Panc1 (cell line): Measurements from ENCODE around the gene AKR1B1. TPM values are rescaled to one million over a fixed set of nuclear protein-coding genes. Genes with fewer than 3 reads are reported as not detected.

ENCODE experiments used
- ATAC-seq: fragments of 200-7000 bp; cut with Tn5 transposase; 2 replicates; pipeline ENCODE4 v1.9.1; 2020; ENCODE audit warnings: mild to moderate bottlenecking, moderate library complexity
- BruUV-seq: library from RNA; stranded (reverse); fragments of 400-500 nt; replicated peaks from 2 replicates; lab custom pipeline; 2021; lab: Mats Ljungman, UMichigan
- CTCF ChIA-PET: fragments of 300-600 bp; sonication (Branson Sonifier 250); formaldehyde crosslinking; loops from one replicate; lab custom pipeline; 2022; ENCODE audit warnings: antibody characterized with exemption; lab: Charles Lee
- POLR2A ChIA-PET: fragments of 300-600 bp; sonication (Branson Sonifier 250); formaldehyde crosslinking; loops from one replicate; lab custom pipeline; 2022; ENCODE audit warnings: antibody characterized with exemption; lab: Charles Lee
- DNase-seq: peaks from one replicate; pipeline ENCODE4 v3.0.0-alpha.2; 2010; ENCODE audit warnings: low read depth, low spot score
- H3K27ac ChIP-seq: 2 replicates; pipeline ENCODE4 v1.5.1; 2011; ENCODE audit warnings: mild to moderate bottlenecking, low read length, inconsistent platforms
- H3K27me3 ChIP-seq: fragments of 200-500 bp; sonication (Bioruptor generic); 2 replicates; pipeline ENCODE4 v1.6.0; 2014; ENCODE audit warnings: low read length, inconsistent platforms; ENCODE audit not compliant: control insufficient read depth, insufficient read depth
- H3K36me3 ChIP-seq: fragments of 200-500 bp; sonication (Bioruptor generic); 2 replicates; pipeline ENCODE4 v1.5.1; 2014; ENCODE audit warnings: inconsistent platforms, mild to moderate bottlenecking, low read length, moderate library complexity; ENCODE audit not compliant: control insufficient read depth, insufficient read depth
- H3K4me1 ChIP-seq: 2 replicates; pipeline ENCODE4 v1.5.1; 2011; ENCODE audit warnings: inconsistent platforms, mild to moderate bottlenecking, low read length, moderate library complexity; ENCODE audit not compliant: control insufficient read depth, insufficient read depth
- H3K4me3 ChIP-seq, 2 experiments: 2 replicates each; pipeline ENCODE4 v1.5.1; 2011 to 2012; ENCODE audit warnings: low read depth in 2 of 2, low read length in 2 of 2, mild to moderate bottlenecking in 2 of 2, inconsistent platforms in 1 of 2, moderate library complexity in 1 of 2
- H3K9me3 ChIP-seq: fragments of 200-500 bp; sonication (Bioruptor generic); 2 replicates; pipeline ENCODE4 v1.5.1; 2014; ENCODE audit warnings: low read depth, mild to moderate bottlenecking, inconsistent platforms, low read length, moderate library complexity; ENCODE audit not compliant: control insufficient read depth, insufficient read depth
- POLR2AphosphoS5 ChIP-seq: IDR thresholded peaks from 2 replicates; pipeline ENCODE4 v1.6.1; 2012; ENCODE audit warnings: mild to moderate bottlenecking, low read depth, low read length, moderate library complexity
- SIN3A ChIP-seq: IDR thresholded peaks from 2 replicates; pipeline ENCODE4 v1.6.1; 2012; ENCODE audit warnings: low read depth, mild to moderate bottlenecking, low read length, moderate library complexity, borderline replicate concordance; ENCODE audit not compliant: insufficient read depth
- TCF7L2 ChIP-seq: IDR thresholded peaks from 2 replicates; pipeline ENCODE4 v1.6.1; 2011; ENCODE audit warnings: mild to moderate bottlenecking, low read depth, low read length, inconsistent platforms
- in situ Hi-C: cut with HindIII; loops from 2 replicates; pipeline ENCODE4 v1.10.0; 2016; ENCODE audit warnings: low sequenced_read_pairs, low pct_unique_long_range_greater_than_20kb
- intact Hi-C: fragments of 100-400 bp; cut with micrococcal nuclease; formaldehyde crosslinking; loops from one replicate; pipeline ENCODE4 v1.10.0; 2022; ENCODE audit not compliant: unreplicated experiment
- total RNA-seq: library from RNA; stranded (reverse); gene quantifications from one replicate; pipeline ENCODE4 v1.2.1, GENCODE V29; 2021; ENCODE audit not compliant: unreplicated experiment
- TF ChIP-seq, protein P1 (sequence below), 2 experiments: IDR thresholded peaks; 2 replicates each; pipeline ENCODE4 v1.6.1; 2011 to 2012; ENCODE audit warnings: low read depth in 2 of 2, control low read depth in 1 of 2, low read length in 1 of 2, mild to moderate bottlenecking in 1 of 2, moderate library complexity in 1 of 2; ENCODE audit not compliant: insufficient read depth in 1 of 2
- TF ChIP-seq, protein P2 (sequence below): fragments of 450-650 bp; IDR thresholded peaks from 2 replicates; pipeline ENCODE4 v1.5.1; 2017; ENCODE audit warnings: mild to moderate bottlenecking

Gene AKR1B1
- total RNA-seq, 1 experiment from 2014 or later = 83.2 TPM

DNA sequence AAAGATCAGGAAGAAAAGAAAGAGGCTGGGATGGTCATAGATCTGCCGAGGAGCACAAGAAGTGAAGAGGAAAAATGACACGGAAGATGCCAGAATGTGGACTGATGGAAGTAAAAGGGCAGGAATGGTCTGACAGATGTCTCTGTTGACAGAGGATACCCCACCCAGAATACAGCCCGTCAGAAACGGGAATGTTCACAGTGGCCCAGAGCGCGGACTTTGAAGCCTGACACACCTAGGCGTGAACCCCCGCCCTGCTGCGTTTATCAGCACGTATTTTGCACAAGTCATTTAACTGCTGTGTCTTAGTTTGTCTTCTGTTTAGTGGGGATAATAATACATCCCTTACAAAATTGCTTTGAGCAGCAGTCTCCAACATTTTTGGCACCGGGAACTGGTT lies 27.1 kb downstream of the AKR1B1 start:
- no TSS peak for BruUV-seq
- intact Hi-C loops (loop anchor here (1.0 to 10.0 kb wide), 4 partner anchors 81 to 523 kb away; no protein-coding TSS in a partner anchor), in situ Hi-C loops (no loop called here)
- ChIA-PET CTCF (interaction anchor here (0.9 to 2.1 kb wide), 4 partner anchors 24 to 82 kb away, joined by 3 to 9 read pairs (median 7); no protein-coding TSS in a partner anchor), POLR2A (no interaction called here)
- no peak overlapping the region for H3K27ac ChIP-seq
- H3K9me3 ChIP-seq = no peaks in the 10 kb centered on the region
- no peak for DNase-seq
- TF ChIP-seq, protein P1, sequence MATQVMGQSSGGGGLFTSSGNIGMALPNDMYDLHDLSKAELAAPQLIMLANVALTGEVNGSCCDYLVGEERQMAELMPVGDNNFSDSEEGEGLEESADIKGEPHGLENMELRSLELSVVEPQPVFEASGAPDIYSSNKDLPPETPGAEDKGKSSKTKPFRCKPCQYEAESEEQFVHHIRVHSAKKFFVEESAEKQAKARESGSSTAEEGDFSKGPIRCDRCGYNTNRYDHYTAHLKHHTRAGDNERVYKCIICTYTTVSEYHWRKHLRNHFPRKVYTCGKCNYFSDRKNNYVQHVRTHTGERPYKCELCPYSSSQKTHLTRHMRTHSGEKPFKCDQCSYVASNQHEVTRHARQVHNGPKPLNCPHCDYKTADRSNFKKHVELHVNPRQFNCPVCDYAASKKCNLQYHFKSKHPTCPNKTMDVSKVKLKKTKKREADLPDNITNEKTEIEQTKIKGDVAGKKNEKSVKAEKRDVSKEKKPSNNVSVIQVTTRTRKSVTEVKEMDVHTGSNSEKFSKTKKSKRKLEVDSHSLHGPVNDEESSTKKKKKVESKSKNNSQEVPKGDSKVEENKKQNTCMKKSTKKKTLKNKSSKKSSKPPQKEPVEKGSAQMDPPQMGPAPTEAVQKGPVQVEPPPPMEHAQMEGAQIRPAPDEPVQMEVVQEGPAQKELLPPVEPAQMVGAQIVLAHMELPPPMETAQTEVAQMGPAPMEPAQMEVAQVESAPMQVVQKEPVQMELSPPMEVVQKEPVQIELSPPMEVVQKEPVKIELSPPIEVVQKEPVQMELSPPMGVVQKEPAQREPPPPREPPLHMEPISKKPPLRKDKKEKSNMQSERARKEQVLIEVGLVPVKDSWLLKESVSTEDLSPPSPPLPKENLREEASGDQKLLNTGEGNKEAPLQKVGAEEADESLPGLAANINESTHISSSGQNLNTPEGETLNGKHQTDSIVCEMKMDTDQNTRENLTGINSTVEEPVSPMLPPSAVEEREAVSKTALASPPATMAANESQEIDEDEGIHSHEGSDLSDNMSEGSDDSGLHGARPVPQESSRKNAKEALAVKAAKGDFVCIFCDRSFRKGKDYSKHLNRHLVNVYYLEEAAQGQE (IDR thresholded peaks at IDR 0.05; ENCODE audit: insufficient read depth in 1 of 2, low read depth in 2 of 2, low read length in 1 of 2) = no peak
- TF ChIP-seq TCF7L2 = no peak
- TF ChIP-seq SIN3A = no peak
- no peak for TF ChIP-seq POLR2AphosphoS5
- TF ChIP-seq, protein P2, sequence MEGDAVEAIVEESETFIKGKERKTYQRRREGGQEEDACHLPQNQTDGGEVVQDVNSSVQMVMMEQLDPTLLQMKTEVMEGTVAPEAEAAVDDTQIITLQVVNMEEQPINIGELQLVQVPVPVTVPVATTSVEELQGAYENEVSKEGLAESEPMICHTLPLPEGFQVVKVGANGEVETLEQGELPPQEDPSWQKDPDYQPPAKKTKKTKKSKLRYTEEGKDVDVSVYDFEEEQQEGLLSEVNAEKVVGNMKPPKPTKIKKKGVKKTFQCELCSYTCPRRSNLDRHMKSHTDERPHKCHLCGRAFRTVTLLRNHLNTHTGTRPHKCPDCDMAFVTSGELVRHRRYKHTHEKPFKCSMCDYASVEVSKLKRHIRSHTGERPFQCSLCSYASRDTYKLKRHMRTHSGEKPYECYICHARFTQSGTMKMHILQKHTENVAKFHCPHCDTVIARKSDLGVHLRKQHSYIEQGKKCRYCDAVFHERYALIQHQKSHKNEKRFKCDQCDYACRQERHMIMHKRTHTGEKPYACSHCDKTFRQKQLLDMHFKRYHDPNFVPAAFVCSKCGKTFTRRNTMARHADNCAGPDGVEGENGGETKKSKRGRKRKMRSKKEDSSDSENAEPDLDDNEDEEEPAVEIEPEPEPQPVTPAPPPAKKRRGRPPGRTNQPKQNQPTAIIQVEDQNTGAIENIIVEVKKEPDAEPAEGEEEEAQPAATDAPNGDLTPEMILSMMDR = no peak
- no peak for ATAC-seq
- H3K27me3 ChIP-seq = no peaks in the 10 kb centered on the region
- peaks cover 3% of the 10 kb centered on the region; the same call in 1 of the 2 replicates for H3K4me1 ChIP-seq
- H3K36me3 ChIP-seq = no peaks in the 10 kb centered on the region
- peak overlapping the region; percentile 47 to 74 for H3K4me3 ChIP-seq

DNA sequence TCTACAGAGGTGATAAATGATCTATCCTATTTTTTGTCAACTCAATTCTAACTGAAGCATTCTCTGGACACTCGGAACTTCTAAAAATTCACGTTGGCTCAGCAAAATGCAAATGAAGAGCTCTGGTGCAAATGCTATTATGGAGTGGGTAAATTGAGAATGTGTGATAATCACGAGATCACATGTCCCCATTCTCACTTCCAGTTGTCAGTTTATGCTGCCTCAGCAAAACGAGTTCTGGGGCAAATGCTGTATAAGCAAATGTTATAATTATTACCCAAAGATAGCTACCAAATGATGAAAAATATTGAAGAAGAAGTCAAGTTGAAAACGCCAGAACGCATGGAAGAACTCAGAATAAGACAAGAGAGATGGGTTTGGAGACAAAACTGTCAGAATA lies 29.4 kb downstream of the AKR1B1 start:
- in situ Hi-C loops (no loop called here), intact Hi-C loops (no loop called here)

More for the DNA sequence above, 29.4 kb downstream of the AKR1B1 start:
- CTCF ChIA-PET = interaction anchor here (0.5 kb wide), 1 partner anchor 227 kb away, joined by 3 read pairs; no protein-coding TSS in a partner anchor
- Histone ChIP-seq H3K27me3 (no peaks in the 10 kb centered on the region), H3K4me1 (peaks cover 3% of the 10 kb centered on the region; the same call in 1 of the 2 replicates), H3K9me3 (no peaks in the 10 kb centered on the region), H3K36me3 (no peaks in the 10 kb centered on the region), H3K4me3 (no peak overlapping the region), H3K27ac (no peak overlapping the region)
- POLR2A ChIA-PET = no interaction called here
- BruUV-seq = no TSS peak
- no peak for ATAC-seq
- no peak for DNase-seq
- TF ChIP-seq, protein P2 = no peak
- TF ChIP-seq, protein P1 (IDR thresholded peaks at IDR 0.05; ENCODE audit: insufficient read depth in 1 of 2, low read depth in 2 of 2, low read length in 1 of 2) = no peak
- TF ChIP-seq POLR2AphosphoS5 (no peak), TCF7L2 (no peak), SIN3A (no peak)
